Liver (tissue), 9 donors: Measurements from ENCODE around the gene RELL2. TPM values are rescaled to one million over a fixed set of nuclear protein-coding genes. Genes with fewer than 3 reads are reported as not detected.

Source experiments
- DNase-seq: peaks from one replicate; pipeline ENCODE4 v3.0.0-alpha.2; 2017; ENCODE audit warnings: low spot score
- H3K27ac ChIP-seq, 2 donors: one replicate each; pipeline ENCODE4 v1.7.0; 2013; ENCODE audit warnings: inconsistent platforms in 2 of 2, low read length in 2 of 2, control low read depth in 1 of 2, low read depth in 1 of 2, mild to moderate bottlenecking in 1 of 2
- H3K27me3 ChIP-seq, 4 donors: one replicate each; pipeline versions ENCODE4 v1.6.1 to v1.7.0; 2013; ENCODE audit warnings: low read length in 3 of 4, inconsistent platforms in 1 of 4, mild to moderate bottlenecking in 1 of 4, moderate library complexity in 1 of 4; ENCODE audit not compliant: control insufficient read depth in 4 of 4, insufficient read depth in 4 of 4
- H3K36me3 ChIP-seq, 4 donors: one replicate each; pipeline versions ENCODE4 v1.6.1 to v1.7.0; 2013; ENCODE audit warnings: low read length in 3 of 4, mild to moderate bottlenecking in 3 of 4, low read depth in 1 of 4, moderate library complexity in 1 of 4; ENCODE audit not compliant: control insufficient read depth in 4 of 4, insufficient read depth in 3 of 4
- H3K4me1 ChIP-seq, 4 donors: one replicate each; pipeline versions ENCODE4 v1.6.1 to v1.7.0; 2013; ENCODE audit warnings: low read length in 3 of 4, mild to moderate bottlenecking in 3 of 4, moderate library complexity in 1 of 4; ENCODE audit not compliant: control insufficient read depth in 4 of 4, insufficient read depth in 4 of 4
- H3K4me3 ChIP-seq, 3 donors: one replicate each; pipeline versions ENCODE4 v1.6.1 to v1.7.0; 2013; ENCODE audit warnings: low read length in 3 of 3, control low read depth in 1 of 3, low read depth in 1 of 3, mild to moderate bottlenecking in 1 of 3
- H3K9ac ChIP-seq, 2 donors: one replicate each; pipeline ENCODE4 v1.7.0; 2013; ENCODE audit warnings: low read length in 2 of 2, mild to moderate bottlenecking in 2 of 2, moderate library complexity in 2 of 2, control low read depth in 1 of 2, low read depth in 1 of 2
- H3K9me3 ChIP-seq, 4 donors: one replicate each; pipeline versions ENCODE4 v1.6.1 to v1.7.0; 2013; ENCODE audit warnings: low read length in 3 of 4; ENCODE audit not compliant: control insufficient read depth in 4 of 4
- ATF3 ChIP-seq: IDR thresholded peaks from 2 replicates; pipeline ENCODE4 v1.6.1; 2016; ENCODE audit warnings: antibody characterized with exemption
- EGR1 ChIP-seq, 2 donors: IDR thresholded peaks; 2 replicates each; pipeline ENCODE4 v1.6.1; 2016 to 2018; ENCODE audit warnings: antibody characterized with exemption in 2 of 2, low read depth in 2 of 2
- FOXA1 ChIP-seq: IDR thresholded peaks from 2 replicates; pipeline ENCODE4 v1.6.1; 2016; ENCODE audit warnings: antibody characterized with exemption
- FOXA2 ChIP-seq: IDR thresholded peaks from 2 replicates; pipeline ENCODE4 v1.6.1; 2016; ENCODE audit warnings: antibody characterized with exemption
- GABPA ChIP-seq, 2 donors: IDR thresholded peaks in 1 of 2; conservative IDR thresholded peaks in 1 of 2; 2 replicates each; pipeline ENCODE4 v1.6.1; 2016; ENCODE audit warnings: antibody characterized with exemption in 2 of 2, mild to moderate bottlenecking in 1 of 2, moderate library complexity in 1 of 2
- HNF4A ChIP-seq, 2 donors: conservative IDR thresholded peaks; 2 replicates each; pipeline ENCODE4 v1.6.1; 2016; ENCODE audit warnings: antibody characterized with exemption in 2 of 2, mild to moderate bottlenecking in 2 of 2
- HNF4G ChIP-seq: IDR thresholded peaks from 2 replicates; pipeline ENCODE4 v1.6.1; 2016; ENCODE audit warnings: antibody characterized with exemption
- JUND ChIP-seq, 2 donors: IDR thresholded peaks; 2 replicates each; pipeline ENCODE4 v1.6.1; 2016; ENCODE audit warnings: antibody characterized with exemption in 2 of 2
- MAX ChIP-seq: IDR thresholded peaks from 2 replicates; pipeline ENCODE4 v1.6.1; 2016; ENCODE audit warnings: antibody characterized with exemption
- NR2F2 ChIP-seq: IDR thresholded peaks from 2 replicates; pipeline ENCODE4 v1.6.1; 2016; ENCODE audit warnings: antibody characterized with exemption
- RAD21 ChIP-seq, 2 donors: IDR thresholded peaks; 2 replicates each; pipeline ENCODE4 v1.6.1; 2016; ENCODE audit warnings: antibody characterized with exemption in 2 of 2, mild to moderate bottlenecking in 2 of 2
- RXRA ChIP-seq, 2 donors: IDR thresholded peaks; 2 replicates each; pipeline ENCODE4 v1.6.1; 2017 to 2018; ENCODE audit warnings: antibody characterized with exemption in 2 of 2, mild to moderate bottlenecking in 1 of 2
- SP1 ChIP-seq: IDR thresholded peaks from 2 replicates; pipeline ENCODE4 v1.6.1; 2018; ENCODE audit warnings: antibody characterized with exemption, mild to moderate bottlenecking
- TAF1 ChIP-seq: conservative IDR thresholded peaks from 2 replicates; pipeline ENCODE4 v1.6.1; 2016; ENCODE audit warnings: antibody characterized with exemption, mild to moderate bottlenecking
- YY1 ChIP-seq: IDR thresholded peaks from 2 replicates; pipeline ENCODE4 v1.6.1; 2016; ENCODE audit warnings: antibody characterized with exemption, mild to moderate bottlenecking
- WGBS: extraction: QIAGEN DNeasy Blood & Tissue Kit; methylation state at CpG from one replicate; pipeline ENCODE4 v1.1.7; 2013; 5-methylcytosine and 5-hydroxymethylcytosine counted together
- polyA plus RNA-seq, 2 donors: library from polyadenylated mRNA; stranded (reverse) in 1 of 2; unstranded in 1 of 2; fragments of 200-250 nt in 1 of 2; fragments of >200 nt in 1 of 2; fragmentation: Nextera tagmentation in 1 of 2; extraction: Ambion mirVana in 1 of 2; gene quantifications; one replicate each; pipeline versions ENCODE4 v1.2.1 to v1.2.3, GENCODE V29; 2013 to 2015
- total RNA-seq, 2 donors: library from RNA; depleted of rRNA; stranded (reverse); fragments of >200 nt; gene quantifications; one replicate each; pipeline ENCODE4 v1.2.3, GENCODE V29; 2014
- TF ChIP-seq, protein P1 (sequence below): IDR thresholded peaks from 2 replicates; pipeline ENCODE4 v1.6.1; 2016; ENCODE audit warnings: antibody characterized with exemption, mild to moderate bottlenecking
- TF ChIP-seq, protein P2 (sequence below): IDR thresholded peaks from 2 replicates; pipeline ENCODE4 v1.6.1; 2016; ENCODE audit warnings: antibody characterized with exemption
- TF ChIP-seq, protein P3 (sequence below): fragments of 150-350 bp; IDR thresholded peaks from 2 replicates; pipeline ENCODE4 v1.5.1; 2017; ENCODE audit warnings: improper control_type of control experiment, low read depth, low read length; ENCODE audit not compliant: missing input control
- donor health status: healthy.
- donor health status: healthy.
- donor health status: healthy.
- donor health status: healthy.
- donor health status: healthy.

Gene RELL2
- total and polyA plus RNA-seq, 4 donors: 0.47 to 1.3 (median 0.88) TPM

- Histone ChIP-seq H3K27me3 (no peaks in the 10 kb centered on the region), H3K9me3 (no peaks in the 10 kb centered on the region), H3K9ac (no peak overlapping the region), H3K36me3 (no peaks in the 10 kb centered on the region), H3K4me3 (no peak overlapping the region), H3K27ac (no peak overlapping the region), H3K4me1 (peaks cover 10 to 61% (median 43%) of the 10 kb centered on the region in 4 donors)
- 62% methylated on average over 6 of the region's 6 CpGs for WGBS
- TF ChIP-seq FOXA2 (no peak), HNF4A (conservative IDR thresholded peaks at IDR 0.05) (no peak), GABPA (IDR thresholded peaks at IDR 0.05 in 1 of 2, conservative IDR thresholded peaks at IDR 0.05 in 1 of 2) (no peak), YY1 (no peak), TAF1 (no peak), SP1 (no peak), RXRA (IDR thresholded peaks at IDR 0.05) (no peak), HNF4G (no peak), EGR1 (IDR thresholded peaks at IDR 0.05; ENCODE audit: low read depth in 2 of 2) (no peak), JUND (IDR thresholded peaks at IDR 0.05) (no peak)
- TF ChIP-seq, protein P1, sequence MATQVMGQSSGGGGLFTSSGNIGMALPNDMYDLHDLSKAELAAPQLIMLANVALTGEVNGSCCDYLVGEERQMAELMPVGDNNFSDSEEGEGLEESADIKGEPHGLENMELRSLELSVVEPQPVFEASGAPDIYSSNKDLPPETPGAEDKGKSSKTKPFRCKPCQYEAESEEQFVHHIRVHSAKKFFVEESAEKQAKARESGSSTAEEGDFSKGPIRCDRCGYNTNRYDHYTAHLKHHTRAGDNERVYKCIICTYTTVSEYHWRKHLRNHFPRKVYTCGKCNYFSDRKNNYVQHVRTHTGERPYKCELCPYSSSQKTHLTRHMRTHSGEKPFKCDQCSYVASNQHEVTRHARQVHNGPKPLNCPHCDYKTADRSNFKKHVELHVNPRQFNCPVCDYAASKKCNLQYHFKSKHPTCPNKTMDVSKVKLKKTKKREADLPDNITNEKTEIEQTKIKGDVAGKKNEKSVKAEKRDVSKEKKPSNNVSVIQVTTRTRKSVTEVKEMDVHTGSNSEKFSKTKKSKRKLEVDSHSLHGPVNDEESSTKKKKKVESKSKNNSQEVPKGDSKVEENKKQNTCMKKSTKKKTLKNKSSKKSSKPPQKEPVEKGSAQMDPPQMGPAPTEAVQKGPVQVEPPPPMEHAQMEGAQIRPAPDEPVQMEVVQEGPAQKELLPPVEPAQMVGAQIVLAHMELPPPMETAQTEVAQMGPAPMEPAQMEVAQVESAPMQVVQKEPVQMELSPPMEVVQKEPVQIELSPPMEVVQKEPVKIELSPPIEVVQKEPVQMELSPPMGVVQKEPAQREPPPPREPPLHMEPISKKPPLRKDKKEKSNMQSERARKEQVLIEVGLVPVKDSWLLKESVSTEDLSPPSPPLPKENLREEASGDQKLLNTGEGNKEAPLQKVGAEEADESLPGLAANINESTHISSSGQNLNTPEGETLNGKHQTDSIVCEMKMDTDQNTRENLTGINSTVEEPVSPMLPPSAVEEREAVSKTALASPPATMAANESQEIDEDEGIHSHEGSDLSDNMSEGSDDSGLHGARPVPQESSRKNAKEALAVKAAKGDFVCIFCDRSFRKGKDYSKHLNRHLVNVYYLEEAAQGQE: no peak
- DNase-seq: peak; percentile 40
Measured at GRCh38 chr5:141603923-141604717, 32.7 kb upstream of the RELL2 start.

GRCh38 chr5:141605523-141606277, 31.1 kb upstream of the RELL2 start:
- DNase-seq: no peak
- Histone ChIP-seq H3K27me3 (no peaks in the 10 kb centered on the region), H3K9me3 (no peaks in the 10 kb centered on the region), H3K4me1 (peaks cover 18 to 63% (median 51%) of the 10 kb centered on the region in 4 donors), H3K9ac (peak overlapping the region in 1 of 2 donors; percentile 26), H3K36me3 (no peaks in the 10 kb centered on the region), H3K4me3 (no peak overlapping the region), H3K27ac (peak overlapping the region; percentile 20 to 51)
- WGBS: 72% methylated on average over 6 of the region's 6 CpGs
- TF ChIP-seq, protein P2, sequence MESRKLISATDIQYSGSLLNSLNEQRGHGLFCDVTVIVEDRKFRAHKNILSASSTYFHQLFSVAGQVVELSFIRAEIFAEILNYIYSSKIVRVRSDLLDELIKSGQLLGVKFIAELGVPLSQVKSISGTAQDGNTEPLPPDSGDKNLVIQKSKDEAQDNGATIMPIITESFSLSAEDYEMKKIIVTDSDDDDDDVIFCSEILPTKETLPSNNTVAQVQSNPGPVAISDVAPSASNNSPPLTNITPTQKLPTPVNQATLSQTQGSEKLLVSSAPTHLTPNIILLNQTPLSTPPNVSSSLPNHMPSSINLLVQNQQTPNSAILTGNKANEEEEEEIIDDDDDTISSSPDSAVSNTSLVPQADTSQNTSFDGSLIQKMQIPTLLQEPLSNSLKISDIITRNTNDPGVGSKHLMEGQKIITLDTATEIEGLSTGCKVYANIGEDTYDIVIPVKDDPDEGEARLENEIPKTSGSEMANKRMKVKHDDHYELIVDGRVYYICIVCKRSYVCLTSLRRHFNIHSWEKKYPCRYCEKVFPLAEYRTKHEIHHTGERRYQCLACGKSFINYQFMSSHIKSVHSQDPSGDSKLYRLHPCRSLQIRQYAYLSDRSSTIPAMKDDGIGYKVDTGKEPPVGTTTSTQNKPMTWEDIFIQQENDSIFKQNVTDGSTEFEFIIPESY: no peak
- TF ChIP-seq ATF3: no peak
- TF ChIP-seq YY1: peak; percentile 13
- TF ChIP-seq, protein P3, sequence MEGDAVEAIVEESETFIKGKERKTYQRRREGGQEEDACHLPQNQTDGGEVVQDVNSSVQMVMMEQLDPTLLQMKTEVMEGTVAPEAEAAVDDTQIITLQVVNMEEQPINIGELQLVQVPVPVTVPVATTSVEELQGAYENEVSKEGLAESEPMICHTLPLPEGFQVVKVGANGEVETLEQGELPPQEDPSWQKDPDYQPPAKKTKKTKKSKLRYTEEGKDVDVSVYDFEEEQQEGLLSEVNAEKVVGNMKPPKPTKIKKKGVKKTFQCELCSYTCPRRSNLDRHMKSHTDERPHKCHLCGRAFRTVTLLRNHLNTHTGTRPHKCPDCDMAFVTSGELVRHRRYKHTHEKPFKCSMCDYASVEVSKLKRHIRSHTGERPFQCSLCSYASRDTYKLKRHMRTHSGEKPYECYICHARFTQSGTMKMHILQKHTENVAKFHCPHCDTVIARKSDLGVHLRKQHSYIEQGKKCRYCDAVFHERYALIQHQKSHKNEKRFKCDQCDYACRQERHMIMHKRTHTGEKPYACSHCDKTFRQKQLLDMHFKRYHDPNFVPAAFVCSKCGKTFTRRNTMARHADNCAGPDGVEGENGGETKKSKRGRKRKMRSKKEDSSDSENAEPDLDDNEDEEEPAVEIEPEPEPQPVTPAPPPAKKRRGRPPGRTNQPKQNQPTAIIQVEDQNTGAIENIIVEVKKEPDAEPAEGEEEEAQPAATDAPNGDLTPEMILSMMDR: no peak
- TF ChIP-seq RAD21 (IDR thresholded peaks at IDR 0.05): no peak
- TF ChIP-seq MAX: no peak
- no peak for TF ChIP-seq EGR1 (IDR thresholded peaks at IDR 0.05; ENCODE audit: low read depth in 2 of 2)
- TF ChIP-seq TAF1: no peak
- no peak for TF ChIP-seq FOXA1
- TF ChIP-seq NR2F2: no peak
- no peak for TF ChIP-seq HNF4G
- no peak for TF ChIP-seq JUND (IDR thresholded peaks at IDR 0.05)
- peak in 1 of 2 donors; percentile 26 for TF ChIP-seq HNF4A (conservative IDR thresholded peaks at IDR 0.05)
- TF ChIP-seq RXRA (IDR thresholded peaks at IDR 0.05): no peak
- TF ChIP-seq, protein P1: no peak
- TF ChIP-seq GABPA (IDR thresholded peaks at IDR 0.05 in 1 of 2, conservative IDR thresholded peaks at IDR 0.05 in 1 of 2): peak in 1 of 2 donors; percentile 9
- TF ChIP-seq SP1: peak; percentile 29
